ENCODE data around the gene OTUD3.
"Not testable (repeated sequence)": the region's sequence is repeated elsewhere in the genome, so short reads cannot be mapped to it uniquely, and the experiment has no call there.

The OTUD3 gene

GRCh38 chr1:19868575-19868974 lies 13.6 kb upstream of the OTUD3 start:
- not testable (repeated sequence) for DNase-seq (ENCODE audit: low read depth)

GRCh38 chr1:19869453-19869852 lies 12.7 kb upstream of the OTUD3 start:
- DNase-seq (ENCODE audit: low read depth) = not testable (repeated sequence)

- no peak for DNase-seq (ENCODE audit: low read depth)
These were observed 12.3 kb upstream of the OTUD3 start for GRCh38 chr1:19869929-19870328.

- no peak for DNase-seq (ENCODE audit: low read depth)
These were observed 10.0 kb upstream of the OTUD3 start for GRCh38 chr1:19872190-19872589.

- no peak for DNase-seq (ENCODE audit: low read depth)
These were observed 4.9 kb upstream of the OTUD3 start for GRCh38 chr1:19877181-19877750.

- no peak for DNase-seq (ENCODE audit: low read depth)
These were observed 4.2 kb upstream of the OTUD3 start for GRCh38 chr1:19877821-19878636.

- DNase-seq (ENCODE audit: low read depth) = no peak
These were observed 3.6 kb upstream of the OTUD3 start for GRCh38 chr1:19878637-19878985.

- no peak for DNase-seq (ENCODE audit: low read depth)
These were observed 3.0 kb upstream of the OTUD3 start for GRCh38 chr1:19879227-19879626.

- DNase-seq (ENCODE audit: low read depth) = no peak
These were observed 2.5 kb upstream of the OTUD3 start for GRCh38 chr1:19879661-19880060.

- DNase-seq (ENCODE audit: low read depth) = not testable (repeated sequence)
These were observed 1.4 kb upstream of the OTUD3 start for GRCh38 chr1:19880841-19881240.

- DNase-seq (ENCODE audit: low read depth) = no peak
These were observed 2.1 kb downstream of the OTUD3 start for GRCh38 chr1:19884312-19884711.

GRCh38 chr1:19885821-19886220 lies 3.6 kb downstream of the OTUD3 start:
- no peak for DNase-seq (ENCODE audit: low read depth)

GRCh38 chr1:19888112-19888511 lies 5.9 kb downstream of the OTUD3 start:
- no peak for DNase-seq (ENCODE audit: low read depth)

- no peak for DNase-seq (ENCODE audit: low read depth)
These were observed 7.5 kb downstream of the OTUD3 start for GRCh38 chr1:19889656-19890055.

GRCh38 chr1:19892129-19892528 lies 9.9 kb downstream of the OTUD3 start:
- no peak for DNase-seq (ENCODE audit: low read depth)

GRCh38 chr1:19892628-19893168 lies 10.5 kb downstream of the OTUD3 start:
- DNase-seq (ENCODE audit: low read depth) = no peak

GRCh38 chr1:19893687-19894086 lies 11.5 kb downstream of the OTUD3 start:
- no peak for DNase-seq (ENCODE audit: low read depth)

GRCh38 chr1:19894218-19894617 lies 12.0 kb downstream of the OTUD3 start:
- no peak for DNase-seq (ENCODE audit: low read depth)

GRCh38 chr1:19901653-19902052 lies 19.5 kb downstream of the OTUD3 start:
- DNase-seq (ENCODE audit: low read depth) = no peak

GRCh38 chr1:19903621-19904020 lies 21.4 kb downstream of the OTUD3 start:
- no peak for DNase-seq (ENCODE audit: low read depth)

GRCh38 chr1:19907456-19907855 lies 25.3 kb downstream of the OTUD3 start:
- DNase-seq (ENCODE audit: low read depth) = no peak

- DNase-seq (ENCODE audit: low read depth) = no peak
These were observed 27.2 kb downstream of the OTUD3 start for GRCh38 chr1:19909392-19909791.

- no peak for DNase-seq (ENCODE audit: low read depth)
These were observed 27.8 kb downstream of the OTUD3 start for GRCh38 chr1:19909971-19910370.

- DNase-seq (ENCODE audit: low read depth) = no peak
These were observed 28.5 kb downstream of the OTUD3 start for GRCh38 chr1:19910650-19911049.

Measured in activated T-cell treated with anti-CD3 and anti-CD28 coated beads for 1 hour (primary cell).